HepG2 (cell line): ENCODE data around the gene ATG2A. TPM values are rescaled to one million over a fixed set of nuclear protein-coding genes. Genes with fewer than 3 reads are reported as not detected.
A peak's percentile ranks its signal among the peaks of the same experiment; 100 is the strongest.

Experiments used
- ATAC-seq: fragments of 200-7000 bp; cut with Tn5 transposase; 3 replicates; pipeline ENCODE4 v1.9.1; 2020; ENCODE audit warnings: mild to moderate bottlenecking, moderate library complexity
- BruUV-seq: library from RNA; stranded (reverse); fragments of 400-500 nt; replicated peaks from 2 replicates; lab custom pipeline; 2021; lab: Mats Ljungman, UMichigan
- CTCF ChIA-PET: fragments of 300-600 bp; formaldehyde crosslinking; extraction: SDS; loops from one replicate; lab custom pipeline; 2021; ENCODE audit warnings: low total read pairs, inconsistent platforms, low intra/inter-chr PET ratio; lab: Yijun Ruan, JAX
- POLR2A ChIA-PET: fragments of 350-600 bp; sonication (Branson Sonifier 250); formaldehyde crosslinking; loops from one replicate; lab custom pipeline; 2020; ENCODE audit warnings: antibody characterized with exemption, inconsistent platforms; lab: Yijun Ruan, JAX
- DNase-seq: peaks from one replicate; pipeline ENCODE4 v3.0.0-alpha.2; 2015; ENCODE audit warnings: low spot score
- FAIRE-seq: peaks from 3 replicates; lab custom pipeline; 2011; peaks lifted over from hg19 to GRCh38; lab: Jason Lieb, UNC
- H2AFZ ChIP-seq: one replicate; pipeline ENCODE4 v1.6.1; 2011; ENCODE audit warnings: low read length, inconsistent platforms
- H3K27ac ChIP-seq: fragments of 300-600 bp; 3 replicates; pipeline ENCODE4 v1.8.0; 2011; ENCODE audit warnings: mixed run types, mild to moderate bottlenecking, mixed read lengths, low read length, inconsistent platforms; ENCODE audit not compliant: insufficient read depth; ENCODE audit errors: extremely low read length
- H3K27me3 ChIP-seq, 2 experiments: fragments of 200-600 bp in 1 of 2; 2 replicates in 1 of 2; 3 replicates in 1 of 2; pipeline versions ENCODE4 v1.6.0 to v1.8.0; 2011; ENCODE audit warnings: low read length in 2 of 2, mild to moderate bottlenecking in 2 of 2, moderate library complexity in 2 of 2, inconsistent platforms in 1 of 2; ENCODE audit not compliant: insufficient read depth in 2 of 2, control insufficient read depth in 1 of 2
- H3K36me3 ChIP-seq, 2 experiments: fragments of 200-600 bp in 1 of 2; replicated peaks in 1 of 2; 2 replicates in 1 of 2; 3 replicates in 1 of 2; pipeline versions ENCODE4 v1.5.1 to v1.8.0; 2011; ENCODE audit warnings: low read length in 2 of 2, inconsistent platforms in 1 of 2; ENCODE audit not compliant: insufficient read depth in 2 of 2, control insufficient read depth in 1 of 2
- H3K4me1 ChIP-seq: 2 replicates; pipeline ENCODE4 v1.5.1; 2012; ENCODE audit warnings: low read length, inconsistent platforms; ENCODE audit not compliant: insufficient read depth
- H3K4me2 ChIP-seq: 2 replicates; pipeline ENCODE4 v1.6.0; 2011; ENCODE audit warnings: low read depth, low read length, inconsistent platforms
- H3K4me3 ChIP-seq, 3 experiments: fragments of 200-600 bp in 1 of 3; sonication (generic), shearing (Covaris generic) in 1 of 3; replicated peaks in 1 of 3; 2 replicates each; pipeline ENCODE4 v1.5.1; 2011 to 2016; ENCODE audit warnings: low read length in 3 of 3, inconsistent platforms in 2 of 3, low read depth in 2 of 3, mild to moderate bottlenecking in 2 of 3, control low read depth in 1 of 3, mixed read lengths in 1 of 3; ENCODE audit not compliant: insufficient read depth in 1 of 3
- H3K79me2 ChIP-seq: one replicate; pipeline ENCODE4 v1.6.1; 2011; ENCODE audit warnings: low read length, inconsistent platforms; ENCODE audit not compliant: insufficient read depth
- H3K9ac ChIP-seq: 2 replicates; pipeline ENCODE4 v1.6.0; 2011; ENCODE audit warnings: mild to moderate bottlenecking, low read depth, low read length, inconsistent platforms; ENCODE audit not compliant: insufficient read depth
- H3K9me3 ChIP-seq: 2 replicates; pipeline ENCODE4 v1.5.1; 2012; ENCODE audit warnings: mild to moderate bottlenecking, low read length
- H4K20me1 ChIP-seq: 2 replicates; pipeline ENCODE4 v1.6.0; 2011; ENCODE audit warnings: inconsistent platforms, mild to moderate bottlenecking, low read length, moderate library complexity; ENCODE audit not compliant: insufficient read depth
- DDIT3 ChIP-seq: sonication (generic); formaldehyde crosslinking; IDR thresholded peaks from 2 replicates; pipeline ENCODE4 v1.4.0; 2020; ENCODE audit warnings: mild to moderate bottlenecking, missing genetic modification reagents
- DNMT3B ChIP-seq: conservative IDR thresholded peaks from 2 replicates; pipeline ENCODE4 v1.6.1; 2016; ENCODE audit warnings: missing biosample characterization, control low read depth
- ELF3 ChIP-seq: IDR thresholded peaks from 2 replicates; pipeline ENCODE4 v1.6.1; 2016; ENCODE audit warnings: missing genetic modification reagents, missing compliant biosample characterization
- ETS1 ChIP-seq: sonication (generic); formaldehyde crosslinking; IDR thresholded peaks from 2 replicates; pipeline ENCODE4 v1.4.0; 2020; ENCODE audit warnings: missing genetic modification reagents
- ETV5 ChIP-seq: IDR thresholded peaks from 2 replicates; pipeline ENCODE4 v1.6.1; 2018; ENCODE audit warnings: missing biosample characterization, missing genetic modification reagents, inconsistent platforms, borderline replicate concordance
- FOXK1 ChIP-seq: sonication (generic); formaldehyde crosslinking; IDR thresholded peaks from 2 replicates; pipeline ENCODE4 v1.4.0; 2020; ENCODE audit warnings: low read depth, missing genetic modification reagents, borderline replicate concordance
- KDM4B ChIP-seq: sonication (generic); formaldehyde crosslinking; IDR thresholded peaks from 2 replicates; pipeline ENCODE4 v1.4.0; 2020; ENCODE audit warnings: missing genetic modification reagents
- MAF1 ChIP-seq: sonication (generic); formaldehyde crosslinking; IDR thresholded peaks from 2 replicates; pipeline ENCODE4 v1.5.0; 2020; ENCODE audit warnings: missing genetic modification reagents, borderline replicate concordance
- MXD4 ChIP-seq: IDR thresholded peaks from 2 replicates; pipeline ENCODE4 v1.6.1; 2016; ENCODE audit warnings: mild to moderate bottlenecking, missing biosample characterization, missing genetic modification reagents
- NCOA1 ChIP-seq: sonication (generic); formaldehyde crosslinking; IDR thresholded peaks from 2 replicates; pipeline ENCODE4 v1.9.0; 2021; ENCODE audit warnings: missing genetic modification reagents
- PHF5A ChIP-seq: IDR thresholded peaks from one replicate; pipeline ENCODE4 v1.6.1; 2018; ENCODE audit warnings: low read depth, missing genetic modification reagents; ENCODE audit not compliant: unreplicated experiment
- SIX4 ChIP-seq: sonication (generic); formaldehyde crosslinking; IDR thresholded peaks from 2 replicates; pipeline ENCODE4 v1.4.0; 2020; ENCODE audit warnings: missing genetic modification reagents
- ZFY ChIP-seq: sonication (generic); formaldehyde crosslinking; IDR thresholded peaks from 2 replicates; pipeline ENCODE4 v1.4.0; 2020; ENCODE audit warnings: missing genetic modification reagents
- ZNF296 ChIP-seq: sonication (generic); formaldehyde crosslinking; conservative IDR thresholded peaks from 2 replicates; pipeline ENCODE4 v1.5.0; 2020; ENCODE audit warnings: mild to moderate bottlenecking, missing genetic modification reagents
- ZNF557 ChIP-seq: sonication (generic); formaldehyde crosslinking; IDR thresholded peaks from 2 replicates; pipeline ENCODE4 v1.4.0; 2020; ENCODE audit warnings: missing genetic modification reagents
- ZNF589 ChIP-seq: sonication (generic); formaldehyde crosslinking; conservative IDR thresholded peaks from 2 replicates; pipeline ENCODE4 v1.8.0; 2022; ENCODE audit warnings: mild to moderate bottlenecking, moderate library complexity, missing genetic modification reagents
- ZNF7 ChIP-seq: IDR thresholded peaks from 2 replicates; pipeline ENCODE4 v1.6.1; 2016; ENCODE audit warnings: missing biosample characterization, missing genetic modification reagents
- ZNF788 ChIP-seq: sonication (generic); formaldehyde crosslinking; IDR thresholded peaks from 2 replicates; pipeline ENCODE4 v1.5.0; 2020; ENCODE audit warnings: mild to moderate bottlenecking, missing genetic modification reagents, borderline replicate concordance
- WGBS: methylation state at CpG from one replicate; pipeline ENCODE4 v1.1.6; 2017; ENCODE audit warnings: low lambda C conversion rate; 5-methylcytosine and 5-hydroxymethylcytosine counted together
- in situ Hi-C: cut with HindIII; loops from 2 replicates; pipeline ENCODE4 v1.10.0; 2017; ENCODE audit warnings: low pct_unique_long_range_greater_than_20kb; ENCODE audit not compliant: extremely low pct_ligation_motif_present
- intact Hi-C: fragments of 100-400 bp; cut with micrococcal nuclease; formaldehyde crosslinking; loops from one replicate; pipeline ENCODE4 v1.10.0; 2022; ENCODE audit not compliant: unreplicated experiment
- polyA plus RNA-seq, 8 experiments: library from polyadenylated mRNA; depleted of rRNA in 3 of 8; stranded (reverse) in 7 of 8; unstranded in 1 of 8; fragments of >200 nt; fragmentation: Illumina TruSeq in 4 of 8; extraction: Trizol in 4 of 8; gene quantifications; 2 replicates each; pipeline versions ENCODE4 v1.2.1 to v1.2.3, GENCODE V29; 2011 to 2016; ENCODE audit warnings: low read depth in 4 of 8, missing spikeins in 1 of 8, mixed read lengths in 1 of 8; ENCODE audit not compliant: insufficient read depth in 1 of 8
- total RNA-seq, 5 experiments: library from RNA; depleted of rRNA; stranded (reverse); fragments of >200 nt; fragmentation: Illumina TruSeq; extraction: Trizol; gene quantifications; 2 replicates each; pipeline ENCODE4 v1.2.3, GENCODE V29; 2016; ENCODE audit warnings: low read depth in 1 of 5
- TF ChIP-seq, protein P1 (sequence below): IDR thresholded peaks from 2 replicates; pipeline ENCODE4 v1.6.1; 2016; ENCODE audit warnings: missing compliant biosample characterization, missing genetic modification reagents, borderline replicate concordance

The ATG2A gene
- total and polyA plus RNA-seq, 2 of the 13 experiments (the other 11 are each of a cell fraction or from before 2014, with no cell fraction given), result 6.7 to 8.0 TPM

- BruUV-seq, result TSS peak; percentile 25
Measured at GRCh38 chr11:64936539-64936938, 19.5 kb upstream of the ATG2A start.

DNA sequence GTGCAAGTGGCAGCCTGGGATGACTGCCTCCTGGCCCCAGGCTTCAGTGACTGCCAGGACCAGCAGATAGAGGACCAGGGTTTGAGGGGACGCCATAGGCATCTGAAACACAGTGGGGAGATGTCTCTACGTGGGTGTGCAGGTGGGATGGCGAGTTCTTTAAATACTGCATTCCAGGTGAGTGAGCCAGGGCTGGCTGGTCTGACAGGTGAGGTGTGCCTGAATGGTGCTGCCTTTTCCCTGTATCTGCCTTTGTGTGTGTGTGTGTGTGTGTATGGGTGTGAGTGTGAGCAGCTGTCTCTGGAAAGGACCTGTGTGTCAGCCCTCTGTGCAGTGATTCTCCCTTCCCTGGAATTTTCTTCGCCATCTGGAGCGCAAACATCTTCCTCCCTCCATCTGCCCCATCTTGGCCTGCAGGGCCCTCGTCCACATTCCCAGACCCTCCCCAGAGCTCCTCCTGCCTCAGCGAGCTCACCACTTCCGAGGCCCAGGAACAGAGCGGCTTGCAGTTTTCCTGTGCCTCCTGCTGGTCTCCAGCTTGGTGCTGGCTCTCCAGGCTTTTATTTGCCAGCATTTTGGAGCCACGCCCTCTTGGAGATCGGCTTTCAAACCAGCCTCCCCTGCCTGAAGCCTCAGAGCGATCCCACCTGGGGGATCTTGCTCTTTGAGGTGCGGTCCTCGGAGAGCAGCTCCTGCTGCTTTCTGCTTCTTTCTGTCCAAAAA lies 18.5 kb upstream of the ATG2A start, which contains the start of gene GPHA2:
Gene GPHA2 (minus strand): TSS at position 535 of the 723 bp plus-strand sequence. CDS start 433 bp downstream, at position 102.
- DNase-seq (peak; percentile 68), FAIRE-seq (peak; percentile 58), ATAC-seq (peak; percentile 77)
- BruUV-seq, result no TSS peak
- H3K79me2 ChIP-seq, result no peaks in the 10 kb centered on the region
- no peaks in the 10 kb centered on the region for H4K20me1 ChIP-seq
- H3K9ac ChIP-seq, result peak within 1 kb of the TSS; percentile 66
- H3K36me3 ChIP-seq, result peaks cover 0 to 1% of the 10 kb centered on the region in 2 experiments; a peak in 1 of 5 replicates
- H3K4me2 ChIP-seq, result peak within 1 kb of the TSS; percentile 97
- in situ Hi-C loops (no loop called here), intact Hi-C loops (loop anchor here (2.0 kb wide), 1 partner anchor 61 kb away; the partner anchor contains the start of gene BATF2)
- 15% methylated on average over 13 of the region's 14 CpGs for WGBS
- peaks cover 0 to 7% of the 10 kb centered on the region in 2 experiments; a peak in 3 of 5 replicates for H3K27me3 ChIP-seq
- H2AFZ ChIP-seq, result no peak within 1 kb of the TSS
- H3K4me3 ChIP-seq, result peak within 1 kb of the TSS; percentile 52 to 71 (median 52); a peak in 5 of 6 replicates
- ChIA-PET CTCF (no interaction called here), POLR2A (interaction anchor here (0.7 to 4.7 kb wide), 16 partner anchors 11 to 187 kb away, joined by 3 to 40 read pairs (median 4); partner anchors contain the start of genes ARL2, ATG2A, BATF2 and FAU)
- H3K9me3 ChIP-seq, result no peaks in the 10 kb centered on the region
- peaks cover 39% of the 10 kb centered on the region for H3K4me1 ChIP-seq
- H3K27ac ChIP-seq, result peak within 1 kb of the TSS; percentile 12
- TF ChIP-seq ELF3 (CRISPR knock-in tag) (0 out of 2 replicates have a peak, but pooled peaks have one; percentile 14), ZNF589 (CRISPR knock-in tag) (no peak), SIX4 (peak; percentile 55; the same call in 1 of the 2 replicates), ETV5 (CRISPR knock-in tag) (0 out of 2 replicates have a peak, but pooled peaks have one; percentile 16), ZNF557 (CRISPR knock-in tag) (0 out of 2 replicates have a peak, but pooled peaks have one; percentile 24), MAF1 (no peak), ETS1 (CRISPR knock-in tag) (no peak), MXD4 (CRISPR knock-in tag) (peak; percentile 53; the same call in 1 of the 2 replicates), ZNF788 (CRISPR knock-in tag) (peak; percentile 60; the same call in 1 of the 2 replicates)
- TF ChIP-seq, protein P1, sequence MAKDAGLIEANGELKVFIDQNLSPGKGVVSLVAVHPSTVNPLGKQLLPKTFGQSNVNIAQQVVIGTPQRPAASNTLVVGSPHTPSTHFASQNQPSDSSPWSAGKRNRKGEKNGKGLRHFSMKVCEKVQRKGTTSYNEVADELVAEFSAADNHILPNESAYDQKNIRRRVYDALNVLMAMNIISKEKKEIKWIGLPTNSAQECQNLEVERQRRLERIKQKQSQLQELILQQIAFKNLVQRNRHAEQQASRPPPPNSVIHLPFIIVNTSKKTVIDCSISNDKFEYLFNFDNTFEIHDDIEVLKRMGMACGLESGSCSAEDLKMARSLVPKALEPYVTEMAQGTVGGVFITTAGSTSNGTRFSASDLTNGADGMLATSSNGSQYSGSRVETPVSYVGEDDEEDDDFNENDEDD (CRISPR knock-in tag), result 0 out of 2 replicates have a peak, but pooled peaks have one; percentile 13

More at GRCh38 chr11:64936539-64936938, 19.5 kb upstream of the ATG2A start:
- Histone ChIP-seq H3K9ac (no peak overlapping the region), H3K27me3 (peaks cover 0 to 7% of the 10 kb centered on the region in 2 experiments; a peak in 3 of 5 replicates), H3K36me3 (peaks cover 0 to 1% of the 10 kb centered on the region in 2 experiments; a peak in 1 of 5 replicates), H3K4me2 (no peak overlapping the region; the same call in 1 of the 2 replicates), H2AFZ (no peak overlapping the region), H4K20me1 (no peaks in the 10 kb centered on the region), H3K27ac (no peak overlapping the region), H3K9me3 (no peaks in the 10 kb centered on the region), H3K4me1 (peaks cover 39% of the 10 kb centered on the region), H3K4me3 (no peak overlapping the region), H3K79me2 (no peaks in the 10 kb centered on the region)
- in situ Hi-C loops (no loop called here), intact Hi-C loops (no loop called here)
- ChIA-PET POLR2A (interaction anchor here (0.7 to 4.7 kb wide), 6 partner anchors 10 to 175 kb away, joined by 3 to 40 read pairs (median 4); partner anchors contain the start of genes ARL2, BATF2 and TM7SF2), CTCF (no interaction called here)
- WGBS, result 38% methylated on average over 4 of the region's 4 CpGs
- ATAC-seq, result no peak
- FAIRE-seq, result no peak
- no peak for DNase-seq
- TF ChIP-seq FOXK1 (CRISPR knock-in tag), result no peak
- no peak for TF ChIP-seq DDIT3
- TF ChIP-seq ZNF7 (CRISPR knock-in tag), result no peak
- no peak for TF ChIP-seq NCOA1 (CRISPR knock-in tag)
- no peak for TF ChIP-seq ZNF296 (CRISPR knock-in tag)
- TF ChIP-seq KDM4B (CRISPR knock-in tag), result no peak
- no peak for TF ChIP-seq DNMT3B (CRISPR knock-in tag)
- TF ChIP-seq ZFY (CRISPR knock-in tag), result no peak
- TF ChIP-seq PHF5A (CRISPR knock-in tag), result no peak
- TF ChIP-seq, all 625 proteins: peak for 0
